Right lobe of liver (tissue), 4 donors: ENCODE measurements around the gene YWHAB.

Experiments used
- POLR2A ChIP-seq: fragments of 450-650 bp; IDR thresholded peaks from one replicate; pipeline ENCODE4 v1.6.1; 2017; ENCODE audit warnings: antibody characterized with exemption, mild to moderate bottlenecking
- TF ChIP-seq, protein P1 (sequence below), 4 donors: fragments of 200-600 bp in 3 of 4; fragments of 450-650 bp in 1 of 4; IDR thresholded peaks; one replicate each; pipeline versions ENCODE4 v1.5.1 to v1.8.0; 2016 to 2022; ENCODE audit warnings: antibody characterized with exemption in 4 of 4, mild to moderate bottlenecking in 2 of 4
- donor health status: DM: no; HTN: no; CAD: no.
- donor health status: DM: no; HTN: no; CAD: no.
- donor health status: DM: no; HTN: yes; CAD: no.

DNA sequence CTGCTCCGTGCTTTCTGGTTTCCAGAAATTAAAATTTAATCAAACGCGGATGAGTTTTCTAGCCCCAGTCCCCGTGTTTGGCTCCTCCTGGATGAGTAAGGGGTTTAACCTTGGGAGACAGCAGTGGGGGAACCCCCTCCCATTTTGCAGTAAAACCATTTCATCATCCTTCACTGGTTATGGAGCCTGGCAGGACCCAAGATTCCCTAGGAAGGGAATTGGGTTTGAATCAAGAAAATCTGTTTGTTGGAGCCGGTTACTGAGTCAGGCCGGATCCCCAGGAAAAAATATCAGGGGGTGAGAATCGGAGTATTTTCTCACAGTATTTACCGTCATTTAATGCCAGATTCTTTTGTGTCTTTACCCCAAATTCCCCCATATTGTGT lies 754 bp downstream of the YWHAB start:
- TF ChIP-seq, protein P1, sequence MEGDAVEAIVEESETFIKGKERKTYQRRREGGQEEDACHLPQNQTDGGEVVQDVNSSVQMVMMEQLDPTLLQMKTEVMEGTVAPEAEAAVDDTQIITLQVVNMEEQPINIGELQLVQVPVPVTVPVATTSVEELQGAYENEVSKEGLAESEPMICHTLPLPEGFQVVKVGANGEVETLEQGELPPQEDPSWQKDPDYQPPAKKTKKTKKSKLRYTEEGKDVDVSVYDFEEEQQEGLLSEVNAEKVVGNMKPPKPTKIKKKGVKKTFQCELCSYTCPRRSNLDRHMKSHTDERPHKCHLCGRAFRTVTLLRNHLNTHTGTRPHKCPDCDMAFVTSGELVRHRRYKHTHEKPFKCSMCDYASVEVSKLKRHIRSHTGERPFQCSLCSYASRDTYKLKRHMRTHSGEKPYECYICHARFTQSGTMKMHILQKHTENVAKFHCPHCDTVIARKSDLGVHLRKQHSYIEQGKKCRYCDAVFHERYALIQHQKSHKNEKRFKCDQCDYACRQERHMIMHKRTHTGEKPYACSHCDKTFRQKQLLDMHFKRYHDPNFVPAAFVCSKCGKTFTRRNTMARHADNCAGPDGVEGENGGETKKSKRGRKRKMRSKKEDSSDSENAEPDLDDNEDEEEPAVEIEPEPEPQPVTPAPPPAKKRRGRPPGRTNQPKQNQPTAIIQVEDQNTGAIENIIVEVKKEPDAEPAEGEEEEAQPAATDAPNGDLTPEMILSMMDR (IDR thresholded peaks at IDR 0.05) = no peak
- TF ChIP-seq POLR2A = no peak
